Lower leg skin (tissue), 4 donors: Measurements from ENCODE around the gene AKAP10. TPM values are rescaled to one million over a fixed set of nuclear protein-coding genes. Genes with fewer than 3 reads are reported as not detected.

ENCODE experiments used
- DNase-seq, 2 donors: peaks; one replicate each; pipeline ENCODE4 v3.0.0-alpha.2; 2019; ENCODE audit warnings: low spot score in 2 of 2
- H3K4me3 ChIP-seq: fragments of 200-600 bp; sonication (generic); 2 replicates; pipeline ENCODE4 v1.5.1; 2017; ENCODE audit warnings: mild to moderate bottlenecking, low read depth; ENCODE audit not compliant: poor library complexity, severe bottlenecking
- CTCF ChIP-seq, 3 donors: fragments of 450-650 bp; IDR thresholded peaks; one replicate each; pipeline ENCODE4 v1.5.1; 2016; ENCODE audit warnings: antibody characterized with exemption in 3 of 3, mild to moderate bottlenecking in 3 of 3, moderate library complexity in 2 of 3
- POLR2A ChIP-seq, 2 donors: fragments of 450-650 bp; IDR thresholded peaks; one replicate each; pipeline ENCODE4 v1.6.1; 2016 to 2017; ENCODE audit warnings: antibody characterized with exemption in 2 of 2, mild to moderate bottlenecking in 1 of 2, moderate library complexity in 1 of 2
- WGBS, 2 donors: methylation state at CpG; one replicate each; pipeline ENCODE4 v1.1.5; 2018; 5-methylcytosine and 5-hydroxymethylcytosine counted together
- intact Hi-C: fragments of 100-400 bp; cut with DNase I; formaldehyde crosslinking; loops from one replicate; pipeline ENCODE4 v1.15.0; 2023; ENCODE audit warnings: low total_unique reads
- total RNA-seq, 4 donors: library from RNA; depleted of rRNA; stranded (reverse); fragments of >200 nt; gene quantifications; one replicate each; pipeline ENCODE4 v1.1.0, GENCODE V29; 2016

Gene AKAP10
- total RNA-seq, 4 donors from 2014 or later = 16.3 to 32.4 (median 23.5) TPM

GRCh38 chr17:19857640-19858039 lies 120.0 kb downstream of the AKAP10 start:
- TF ChIP-seq CTCF (IDR thresholded peaks at IDR 0.05) = no peak
- TF ChIP-seq POLR2A (IDR thresholded peaks at IDR 0.05) = no peak
- WGBS, 2 donors = 79 to 84% methylated on average over 2 of the region's 2 CpGs
- intact Hi-C loops = no loop called here
- H3K4me3 ChIP-seq = no peak overlapping the region
- no peak for DNase-seq

Other genes starting within 250 kb of the AKAP10 start
- 10 to 100 TPM; 28.3 to 93.0 (median 64.0) TPM for gene ALDH3A1, start 229.5 kb downstream of the AKAP10 start, total RNA-seq
- gene ULK2, start 109.9 kb downstream of the AKAP10 start, total RNA-seq = 10 to 100 TPM in 3 of 4 donors, 1 to 10 TPM in 1; 10.0 to 24.8 (median 19.7) TPM
- 10 to 100 TPM in 3 of 4 donors, 1 to 10 TPM in 1; 9.8 to 24.2 (median 11.7) TPM for gene SPECC1, start 31.5 kb upstream of the AKAP10 start, total RNA-seq